Measurements from ENCODE around the gene FHOD3. TPM values are rescaled to one million over a fixed set of nuclear protein-coding genes. Genes with fewer than 3 reads are reported as not detected.
A peak's percentile ranks its signal among the peaks of the same experiment; 100 is the strongest.

The FHOD3 gene
- total RNA-seq, 6 experiments from 2014 or later, result 0.44 to 1.2 (median 0.62) TPM

GRCh38 chr18:36469461-36469860, 171.9 kb downstream of the FHOD3 start:
- TF ChIP-seq POLR2A (IDR thresholded peaks at IDR 0.05), result no peak
- TF ChIP-seq, protein P1, sequence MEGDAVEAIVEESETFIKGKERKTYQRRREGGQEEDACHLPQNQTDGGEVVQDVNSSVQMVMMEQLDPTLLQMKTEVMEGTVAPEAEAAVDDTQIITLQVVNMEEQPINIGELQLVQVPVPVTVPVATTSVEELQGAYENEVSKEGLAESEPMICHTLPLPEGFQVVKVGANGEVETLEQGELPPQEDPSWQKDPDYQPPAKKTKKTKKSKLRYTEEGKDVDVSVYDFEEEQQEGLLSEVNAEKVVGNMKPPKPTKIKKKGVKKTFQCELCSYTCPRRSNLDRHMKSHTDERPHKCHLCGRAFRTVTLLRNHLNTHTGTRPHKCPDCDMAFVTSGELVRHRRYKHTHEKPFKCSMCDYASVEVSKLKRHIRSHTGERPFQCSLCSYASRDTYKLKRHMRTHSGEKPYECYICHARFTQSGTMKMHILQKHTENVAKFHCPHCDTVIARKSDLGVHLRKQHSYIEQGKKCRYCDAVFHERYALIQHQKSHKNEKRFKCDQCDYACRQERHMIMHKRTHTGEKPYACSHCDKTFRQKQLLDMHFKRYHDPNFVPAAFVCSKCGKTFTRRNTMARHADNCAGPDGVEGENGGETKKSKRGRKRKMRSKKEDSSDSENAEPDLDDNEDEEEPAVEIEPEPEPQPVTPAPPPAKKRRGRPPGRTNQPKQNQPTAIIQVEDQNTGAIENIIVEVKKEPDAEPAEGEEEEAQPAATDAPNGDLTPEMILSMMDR (IDR thresholded peaks at IDR 0.05), result no peak
- intact Hi-C loops (cut with DNase I), result no loop called here
- ATAC-seq, result no peak
- DNase-seq, result no peak
- Histone ChIP-seq H3K4me1 (no peaks in the 10 kb centered on the region), H3K27me3 (no peaks in the 10 kb centered on the region), H3K36me3 (no peaks in the 10 kb centered on the region), H3K9me3 (no peaks in the 10 kb centered on the region), H3K27ac (no peak overlapping the region), H3K4me3 (no peak overlapping the region)
- 57% methylated on average over 4 of the region's 8 CpGs for WGBS (ENCODE audit: insufficient coverage, low coverage, low lambda C conversion rate, missing lambda C conversion rate)

GRCh38 chr18:36470896-36471295, 173.4 kb downstream of the FHOD3 start:
- H3K4me1 ChIP-seq, result no peaks in the 10 kb centered on the region
- H3K27me3 ChIP-seq, result no peaks in the 10 kb centered on the region
- H3K27ac ChIP-seq, result no peak overlapping the region
- WGBS (ENCODE audit: insufficient coverage, low coverage, low lambda C conversion rate, missing lambda C conversion rate), result no CpG with 5 or more reads among the region's 7 CpGs
- no peak for TF ChIP-seq POLR2A (IDR thresholded peaks at IDR 0.05)
- TF ChIP-seq, protein P1 (IDR thresholded peaks at IDR 0.05), result no peak
- ATAC-seq (peak in 1 of 4 donors; percentile 16), DNase-seq (no peak)
- no peaks in the 10 kb centered on the region for H3K36me3 ChIP-seq
- H3K9me3 ChIP-seq, result no peaks in the 10 kb centered on the region
- intact Hi-C loops (cut with DNase I), result no loop called here
- H3K4me3 ChIP-seq, result no peak overlapping the region

DNA sequence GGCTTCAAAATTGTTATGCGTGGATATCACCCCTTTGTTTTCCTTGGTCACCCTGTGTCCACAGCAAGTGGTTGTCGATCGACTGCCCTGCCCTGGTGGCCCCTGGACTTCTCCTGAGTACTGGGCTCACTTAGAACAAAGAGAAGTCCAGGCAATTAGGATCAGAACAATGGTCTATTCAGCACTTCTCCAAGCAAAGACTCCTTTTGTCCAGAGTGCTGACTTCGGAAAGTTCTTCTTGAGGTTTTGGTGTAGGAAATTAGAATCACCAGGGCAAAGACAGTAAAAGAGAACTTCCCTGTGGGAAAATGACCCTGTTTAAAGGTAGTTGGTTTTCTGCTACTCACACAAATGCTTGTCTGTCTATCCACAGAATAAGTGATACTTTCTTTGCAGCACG, 173.9 kb downstream of the FHOD3 start:
- H3K27me3 ChIP-seq, result no peaks in the 10 kb centered on the region
- DNase-seq (no peak), ATAC-seq (no peak)
- H3K27ac ChIP-seq, result no peak overlapping the region
- no peak overlapping the region for H3K4me3 ChIP-seq
- intact Hi-C loops (cut with DNase I), result no loop called here
- 52% methylated on average over 5 of the region's 5 CpGs for WGBS (ENCODE audit: insufficient coverage, low coverage, low lambda C conversion rate, missing lambda C conversion rate)
- H3K4me1 ChIP-seq, result no peaks in the 10 kb centered on the region
- no peaks in the 10 kb centered on the region for H3K9me3 ChIP-seq
- TF ChIP-seq POLR2A (IDR thresholded peaks at IDR 0.05), result no peak
- TF ChIP-seq, protein P1 (IDR thresholded peaks at IDR 0.05), result no peak
- no peaks in the 10 kb centered on the region for H3K36me3 ChIP-seq

GRCh38 chr18:36476433-36476832, 178.9 kb downstream of the FHOD3 start:
- WGBS (ENCODE audit: insufficient coverage, low coverage, low lambda C conversion rate, missing lambda C conversion rate), result 57% methylated on average over 4 of the region's 4 CpGs

More at GRCh38 chr18:36476433-36476832, 178.9 kb downstream of the FHOD3 start:
- Histone ChIP-seq H3K9me3 (no peaks in the 10 kb centered on the region), H3K4me1 (no peaks in the 10 kb centered on the region), H3K4me3 (no peak overlapping the region), H3K36me3 (no peaks in the 10 kb centered on the region), H3K27ac (no peak overlapping the region), H3K27me3 (no peaks in the 10 kb centered on the region)
- ATAC-seq, result no peak
- TF ChIP-seq POLR2A (IDR thresholded peaks at IDR 0.05), result no peak
- TF ChIP-seq, protein P1 (IDR thresholded peaks at IDR 0.05), result no peak
- no peak for DNase-seq
- intact Hi-C loops (cut with DNase I), result no loop called here
